ENCODE data around the gene WDPCP.

DNA sequence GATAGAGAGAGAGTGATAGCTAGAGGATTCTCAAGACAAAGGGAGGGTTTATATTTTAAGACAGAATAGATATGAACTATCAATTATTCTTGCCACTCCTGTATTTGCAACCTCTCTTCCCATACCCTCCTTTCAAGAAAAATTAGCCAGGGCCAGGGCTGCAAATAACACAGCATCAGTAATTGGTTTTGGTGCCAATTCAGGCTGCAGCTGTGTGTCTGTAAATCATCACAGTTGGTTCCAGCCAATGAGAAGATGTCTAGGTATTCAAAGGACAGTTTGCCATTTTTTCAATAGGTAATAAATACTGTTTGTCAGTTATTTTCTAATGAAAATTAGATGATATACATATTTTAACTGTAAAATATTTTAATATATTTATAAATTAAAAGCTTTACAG lies 73.5 kb downstream of the WDPCP start:
- TF ChIP-seq E2F6 (IDR thresholded peaks at IDR 0.05) (no peak), POLR2A (IDR thresholded peaks at IDR 0.05; ENCODE audit: control extremely low read depth in 1 of 2, low read depth in 2 of 2, low read length in 2 of 2) (no peak), POLR2AphosphoS5 (IDR thresholded peaks at IDR 0.05; ENCODE audit: low read depth, low read length) (no peak), PHF8 (conservative IDR thresholded peaks at IDR 0.05; ENCODE audit: low read depth, low read length) (no peak), BRCA1 (IDR thresholded peaks at IDR 0.05; ENCODE audit: low read depth, low read length) (no peak)
- TF ChIP-seq, protein P1, sequence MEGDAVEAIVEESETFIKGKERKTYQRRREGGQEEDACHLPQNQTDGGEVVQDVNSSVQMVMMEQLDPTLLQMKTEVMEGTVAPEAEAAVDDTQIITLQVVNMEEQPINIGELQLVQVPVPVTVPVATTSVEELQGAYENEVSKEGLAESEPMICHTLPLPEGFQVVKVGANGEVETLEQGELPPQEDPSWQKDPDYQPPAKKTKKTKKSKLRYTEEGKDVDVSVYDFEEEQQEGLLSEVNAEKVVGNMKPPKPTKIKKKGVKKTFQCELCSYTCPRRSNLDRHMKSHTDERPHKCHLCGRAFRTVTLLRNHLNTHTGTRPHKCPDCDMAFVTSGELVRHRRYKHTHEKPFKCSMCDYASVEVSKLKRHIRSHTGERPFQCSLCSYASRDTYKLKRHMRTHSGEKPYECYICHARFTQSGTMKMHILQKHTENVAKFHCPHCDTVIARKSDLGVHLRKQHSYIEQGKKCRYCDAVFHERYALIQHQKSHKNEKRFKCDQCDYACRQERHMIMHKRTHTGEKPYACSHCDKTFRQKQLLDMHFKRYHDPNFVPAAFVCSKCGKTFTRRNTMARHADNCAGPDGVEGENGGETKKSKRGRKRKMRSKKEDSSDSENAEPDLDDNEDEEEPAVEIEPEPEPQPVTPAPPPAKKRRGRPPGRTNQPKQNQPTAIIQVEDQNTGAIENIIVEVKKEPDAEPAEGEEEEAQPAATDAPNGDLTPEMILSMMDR (IDR thresholded peaks at IDR 0.05; ENCODE audit: control extremely low read depth in 1 of 3, insufficient read depth in 1 of 3, low read depth in 1 of 3, low read length in 3 of 3): no peak
